ENCODE results near the gene FHOD3. TPM values are rescaled to one million over a fixed set of nuclear protein-coding genes. Genes with fewer than 3 reads are reported as not detected.

FHOD3 gene
- total and polyA plus RNA-seq, 7 donors: 5.4 to 98.2 (median 20.2) TPM

GRCh38 chr18:36440614-36441013 lies 143.1 kb downstream of the FHOD3 start:
- Histone ChIP-seq H3K4me1 (peaks cover 24% of the 10 kb centered on the region), H3K27ac (no peak overlapping the region), H3K36me3 (ENCODE audit: insufficient read depth in 1 of 2, low read depth in 1 of 2) (no peaks in the 10 kb centered on the region), H3K9me3 (no peaks in the 10 kb centered on the region), H3K27me3 (ENCODE audit: insufficient read depth in 3 of 3, low read length in 2 of 3) (no peaks in the 10 kb centered on the region), H3K4me3 (no peak overlapping the region)
- ATAC-seq (peak in 1 of 4 donors; percentile 7), DNase-seq (no peak)
- intact Hi-C loops (cut with DNase I): no loop called here
- WGBS, 3 donors: 36 to 42% (median 39%) methylated on average over 2 of the region's 2 CpGs
- TF ChIP-seq, protein P1, sequence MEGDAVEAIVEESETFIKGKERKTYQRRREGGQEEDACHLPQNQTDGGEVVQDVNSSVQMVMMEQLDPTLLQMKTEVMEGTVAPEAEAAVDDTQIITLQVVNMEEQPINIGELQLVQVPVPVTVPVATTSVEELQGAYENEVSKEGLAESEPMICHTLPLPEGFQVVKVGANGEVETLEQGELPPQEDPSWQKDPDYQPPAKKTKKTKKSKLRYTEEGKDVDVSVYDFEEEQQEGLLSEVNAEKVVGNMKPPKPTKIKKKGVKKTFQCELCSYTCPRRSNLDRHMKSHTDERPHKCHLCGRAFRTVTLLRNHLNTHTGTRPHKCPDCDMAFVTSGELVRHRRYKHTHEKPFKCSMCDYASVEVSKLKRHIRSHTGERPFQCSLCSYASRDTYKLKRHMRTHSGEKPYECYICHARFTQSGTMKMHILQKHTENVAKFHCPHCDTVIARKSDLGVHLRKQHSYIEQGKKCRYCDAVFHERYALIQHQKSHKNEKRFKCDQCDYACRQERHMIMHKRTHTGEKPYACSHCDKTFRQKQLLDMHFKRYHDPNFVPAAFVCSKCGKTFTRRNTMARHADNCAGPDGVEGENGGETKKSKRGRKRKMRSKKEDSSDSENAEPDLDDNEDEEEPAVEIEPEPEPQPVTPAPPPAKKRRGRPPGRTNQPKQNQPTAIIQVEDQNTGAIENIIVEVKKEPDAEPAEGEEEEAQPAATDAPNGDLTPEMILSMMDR (IDR thresholded peaks at IDR 0.05): no peak

DNA sequence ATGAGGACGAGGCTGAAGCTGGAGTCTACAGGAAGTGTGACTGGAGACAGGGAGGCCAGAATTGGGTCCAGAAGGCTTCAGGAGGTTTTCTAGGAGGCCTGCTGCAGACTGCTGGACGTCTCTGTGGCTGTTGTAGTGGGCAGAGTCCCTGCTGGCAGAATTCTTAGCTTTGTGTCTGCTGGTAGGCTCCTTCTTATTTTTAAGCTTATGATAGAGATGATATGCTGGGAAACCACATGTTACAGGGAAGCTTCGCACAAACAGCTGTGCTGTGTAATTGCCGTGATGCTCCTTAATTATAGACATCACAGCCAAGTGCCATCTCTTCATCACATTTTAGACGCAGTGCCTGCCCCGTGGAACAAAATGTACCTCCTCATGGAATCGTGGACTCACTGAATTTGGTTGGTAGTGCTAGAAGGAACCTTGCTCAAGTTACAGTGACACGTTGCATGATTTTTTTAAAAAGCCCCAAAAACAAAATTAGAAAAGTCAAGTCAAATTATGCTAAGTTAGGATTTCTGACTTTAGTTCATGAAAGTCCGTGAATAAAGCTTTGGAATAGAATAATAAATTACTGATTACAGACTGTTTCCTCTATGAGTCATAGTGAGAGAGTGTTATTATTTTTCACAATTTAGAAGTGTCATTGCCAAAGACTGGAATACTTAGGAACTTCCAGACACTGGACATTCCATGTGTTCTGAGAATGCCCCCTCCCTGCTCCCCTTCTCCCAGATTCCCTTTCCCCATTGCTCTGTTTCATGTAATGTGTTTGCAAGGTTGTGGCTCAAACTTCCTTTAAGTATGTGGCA lies 144.1 kb downstream of the FHOD3 start:
- Histone ChIP-seq H3K4me3 (no peak overlapping the region), H3K27ac (peak overlapping the region; percentile 54), H3K27me3 (ENCODE audit: insufficient read depth in 3 of 3, low read length in 2 of 3) (no peaks in the 10 kb centered on the region), H3K36me3 (ENCODE audit: insufficient read depth in 1 of 2, low read depth in 1 of 2) (no peaks in the 10 kb centered on the region), H3K4me1 (peaks cover 30% of the 10 kb centered on the region), H3K9me3 (no peaks in the 10 kb centered on the region)
- DNase-seq (no peak), ATAC-seq (peak; percentile 34 to 78 (median 64))
- TF ChIP-seq, protein P1 (IDR thresholded peaks at IDR 0.05): no peak
- 24 to 47% (median 32%) methylated on average over 9 of the region's 9 CpGs for WGBS, 3 donors
- intact Hi-C loops (cut with DNase I): no loop called here

- DNase-seq: no peak
- WGBS, 3 donors: 88 to 90% (median 90%) methylated on average over 3 of the region's 3 CpGs
- TF ChIP-seq, protein P1 (IDR thresholded peaks at IDR 0.05): no peak
- intact Hi-C loops (cut with DNase I): no loop called here
- Histone ChIP-seq H3K36me3 (ENCODE audit: insufficient read depth in 1 of 2, low read depth in 1 of 2) (no peaks in the 10 kb centered on the region), H3K4me3 (no peak overlapping the region), H3K4me1 (peaks cover 30% of the 10 kb centered on the region), H3K9me3 (no peaks in the 10 kb centered on the region), H3K27me3 (ENCODE audit: insufficient read depth in 3 of 3, low read length in 2 of 3) (no peaks in the 10 kb centered on the region), H3K27ac (no peak overlapping the region)
- ATAC-seq: no peak
Observed at GRCh38 chr18:36442717-36443116, 145.2 kb downstream of the FHOD3 start.

DNA sequence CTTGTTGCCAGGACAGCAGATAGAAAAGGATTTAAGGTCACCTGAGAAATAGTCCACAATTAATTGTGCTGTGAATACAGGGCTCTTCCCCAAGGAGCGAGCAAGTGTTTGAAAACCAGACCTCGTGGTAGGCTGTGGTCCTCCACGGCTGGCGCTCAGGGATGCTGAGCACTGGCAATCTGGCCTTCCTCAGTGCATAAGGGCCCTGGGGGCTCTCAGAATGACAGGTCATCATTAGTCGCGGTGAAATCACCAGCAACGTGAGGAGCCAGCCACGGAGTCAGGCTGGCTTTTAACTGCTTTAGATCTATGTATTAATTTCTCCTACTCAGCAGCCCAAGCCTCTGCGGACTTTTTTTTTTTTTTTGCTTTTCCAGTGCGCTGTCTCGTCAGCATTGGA lies 148.5 kb downstream of the FHOD3 start:
- no peak overlapping the region for H3K4me3 ChIP-seq
- ATAC-seq (peak in 2 of 4 donors; percentile 12 to 18), DNase-seq (no peak)
- no peak overlapping the region for H3K27ac ChIP-seq
- H3K27me3 ChIP-seq (ENCODE audit: insufficient read depth in 3 of 3, low read length in 2 of 3): no peaks in the 10 kb centered on the region
- H3K36me3 ChIP-seq (ENCODE audit: insufficient read depth in 1 of 2, low read depth in 1 of 2): no peaks in the 10 kb centered on the region
- intact Hi-C loops (cut with DNase I): no loop called here
- H3K9me3 ChIP-seq: no peaks in the 10 kb centered on the region
- WGBS, 3 donors: 24 to 41% (median 28%) methylated on average over 11 of the region's 11 CpGs
- peaks cover 23% of the 10 kb centered on the region for H3K4me1 ChIP-seq
- TF ChIP-seq, protein P1 (IDR thresholded peaks at IDR 0.05): no peak
